Measurements from ENCODE around the gene SORCS2.

SORCS2 gene

GRCh38 chr4:7189066-7189465 is 3.3 kb upstream of the SORCS2 start:
- H3K4me1 ChIP-seq (ENCODE audit: control insufficient read depth, insufficient read depth, low read length) = no peaks in the 10 kb centered on the region
- no peaks in the 10 kb centered on the region for H3K36me3 ChIP-seq (ENCODE audit: control insufficient read depth in 2 of 2, insufficient read depth in 1 of 2, low read length in 2 of 2)
- no peaks in the 10 kb centered on the region for H3K9me3 ChIP-seq (ENCODE audit: control insufficient read depth, insufficient read depth, low read depth, low read length)
- ChIA-PET POLR2A (interaction anchor here (0.6 kb wide), 1 partner anchor 15 kb away, joined by 3 read pairs; no protein-coding TSS in a partner anchor), CTCF (interaction anchor here (1.0 to 3.6 kb wide), 4 partner anchors 87 to 147 kb away, joined by 3 to 17 read pairs (median 7); no protein-coding TSS in a partner anchor)
- TF ChIP-seq ZNF48 (tag by site-specific recombination; IDR thresholded peaks at IDR 0.05) = no peak
- TF ChIP-seq ZNF843 (tag by site-specific recombination; IDR thresholded peaks at IDR 0.05) = no peak
- no peak for TF ChIP-seq ZFP37 (tag by site-specific recombination; IDR thresholded peaks at IDR 0.05)
- no peak for TF ChIP-seq ZNF664 (tag by site-specific recombination; IDR thresholded peaks at IDR 0.05)
- no peak for TF ChIP-seq ZNF202 (tag by site-specific recombination; IDR thresholded peaks at IDR 0.05; ENCODE audit: borderline replicate concordance)
- TF ChIP-seq ZFP41 (tag by site-specific recombination; IDR thresholded peaks at IDR 0.05; ENCODE audit: borderline replicate concordance) = no peak
- TF ChIP-seq ZNF248 (tag by site-specific recombination; IDR thresholded peaks at IDR 0.05) = no peak
- TF ChIP-seq SALL2 (tag by site-specific recombination; IDR thresholded peaks at IDR 0.05; ENCODE audit: borderline replicate concordance) = no peak
- no peak overlapping the region for H3K4me3 ChIP-seq (ENCODE audit: low read depth, low read length)
- no peak overlapping the region for H3K27ac ChIP-seq (ENCODE audit: extremely low read depth, low read depth, low read length)

GRCh38 chr4:7189475-7190277 is 2.7 kb upstream of the SORCS2 start:
- ChIA-PET CTCF (interaction anchor here (1.0 to 3.6 kb wide), 4 partner anchors 87 to 146 kb away, joined by 3 to 17 read pairs (median 7); no protein-coding TSS in a partner anchor), POLR2A (interaction anchor here (0.6 kb wide), 1 partner anchor 16 kb away, joined by 3 read pairs; no protein-coding TSS in a partner anchor)

GRCh38 chr4:7190278-7190594 is 2.1 kb upstream of the SORCS2 start:
- Histone ChIP-seq H3K36me3 (ENCODE audit: control insufficient read depth in 2 of 2, insufficient read depth in 1 of 2, low read length in 2 of 2) (no peaks in the 10 kb centered on the region), H3K4me1 (ENCODE audit: control insufficient read depth, insufficient read depth, low read length) (no peaks in the 10 kb centered on the region), H3K9me3 (ENCODE audit: control insufficient read depth, insufficient read depth, low read depth, low read length) (no peaks in the 10 kb centered on the region), H3K27ac (ENCODE audit: extremely low read depth, low read depth, low read length) (no peak overlapping the region), H3K4me3 (ENCODE audit: low read depth, low read length) (no peak overlapping the region)
- CTCF ChIA-PET = interaction anchor here (1.4 to 3.6 kb wide), 2 partner anchors 106 to 145 kb away, joined by 11 to 17 read pairs; no protein-coding TSS in a partner anchor
- POLR2A ChIA-PET = no interaction called here
- TF ChIP-seq ZFHX2 (tag by site-specific recombination; conservative IDR thresholded peaks at IDR 0.05) (no peak), ZNF654 (tag by site-specific recombination; IDR thresholded peaks at IDR 0.05; ENCODE audit: low read depth) (no peak), ZNF157 (tag by site-specific recombination; IDR thresholded peaks at IDR 0.05) (0 out of 2 replicates have a peak, but pooled peaks have one; percentile 14), ZBTB17 (tag by site-specific recombination; IDR thresholded peaks at IDR 0.05) (no peak), ZNF366 (tag by site-specific recombination; conservative IDR thresholded peaks at IDR 0.05) (peak; percentile 94), TRIM28 (IDR thresholded peaks at IDR 0.05; ENCODE audit: borderline replicate concordance, low read length) (no peak), KLF16 (tag by site-specific recombination; IDR thresholded peaks at IDR 0.05) (no peak), ZSCAN16 (tag by site-specific recombination; IDR thresholded peaks at IDR 0.05) (no peak), ZNF174 (tag by site-specific recombination; IDR thresholded peaks at IDR 0.05) (no peak), PRDM1 (tag by site-specific recombination; IDR thresholded peaks at IDR 0.05) (peak; percentile 99)

More at GRCh38 chr4:7189475-7190277, 2.7 kb upstream of the SORCS2 start:
- H3K36me3 ChIP-seq (ENCODE audit: control insufficient read depth in 2 of 2, insufficient read depth in 1 of 2, low read length in 2 of 2) = no peaks in the 10 kb centered on the region
- no peaks in the 10 kb centered on the region for H3K9me3 ChIP-seq (ENCODE audit: control insufficient read depth, insufficient read depth, low read depth, low read length)
- H3K4me1 ChIP-seq (ENCODE audit: control insufficient read depth, insufficient read depth, low read length) = no peaks in the 10 kb centered on the region
- TF ChIP-seq MZF1 (tag by site-specific recombination; IDR thresholded peaks at IDR 0.05; ENCODE audit: borderline replicate concordance) (peak; percentile 65; the same call in 1 of the 2 replicates), ZXDB (tag by site-specific recombination; IDR thresholded peaks at IDR 0.05) (no peak), ZBTB17 (tag by site-specific recombination; IDR thresholded peaks at IDR 0.05) (0 out of 2 replicates have a peak, but pooled peaks have one; percentile 55)
- no peak overlapping the region for H3K27ac ChIP-seq (ENCODE audit: extremely low read depth, low read depth, low read length)
- no peak overlapping the region for H3K4me3 ChIP-seq (ENCODE audit: low read depth, low read length)

Measured in HEK293 (cell line).